ENCODE data around the gene TAC4.

The TAC4 gene

GRCh38 chr17:49848019-49848473 is at the start of gene TAC4:
TSS of gene TAC4 (minus strand) at chr17:49848069. CDS start at chr17:49848017, 52 bp downstream.
- DNase-seq: no peak

- DNase-seq: no peak
These were observed 49.0 kb upstream of the TAC4 start for GRCh38 chr17:49896860-49897259.

GRCh38 chr17:49896222-49896621 is 48.4 kb upstream of the TAC4 start:
- no peak for DNase-seq

GRCh38 chr17:49895812-49896211 is 47.9 kb upstream of the TAC4 start:
- DNase-seq: no peak

GRCh38 chr17:49894761-49895160 is 46.9 kb upstream of the TAC4 start:
- DNase-seq: no peak

GRCh38 chr17:49891694-49892389 is 44.0 kb upstream of the TAC4 start:
- no peak for DNase-seq

GRCh38 chr17:49891271-49891670 is 43.4 kb upstream of the TAC4 start:
- DNase-seq: no peak

GRCh38 chr17:49890852-49891251 is 43.0 kb upstream of the TAC4 start:
- no peak for DNase-seq

GRCh38 chr17:49890077-49890821 is 42.4 kb upstream of the TAC4 start:
- DNase-seq: no peak

GRCh38 chr17:49889500-49889899 is 41.6 kb upstream of the TAC4 start:
- DNase-seq: peak; percentile 78

GRCh38 chr17:49887744-49888360 is 40.0 kb upstream of the TAC4 start:
- DNase-seq: no peak

GRCh38 chr17:49887086-49887743 is 39.3 kb upstream of the TAC4 start:
- peak; percentile 100 for DNase-seq

- no peak for DNase-seq
These were observed 38.2 kb upstream of the TAC4 start for GRCh38 chr17:49886036-49886435.

GRCh38 chr17:49882434-49882833 is 34.6 kb upstream of the TAC4 start:
- DNase-seq: no peak

- peak; percentile 56 for DNase-seq
These were observed 33.2 kb upstream of the TAC4 start for GRCh38 chr17:49881054-49881402.

- DNase-seq: peak; percentile 99
These were observed 32.6 kb upstream of the TAC4 start for GRCh38 chr17:49880291-49881053.

GRCh38 chr17:49878931-49879904 is 31.3 kb upstream of the TAC4 start:
- DNase-seq: peak; percentile 85

- DNase-seq: no peak
These were observed 27.8 kb upstream of the TAC4 start for GRCh38 chr17:49875685-49876084.

- no peak for DNase-seq
These were observed 27.0 kb upstream of the TAC4 start for GRCh38 chr17:49874911-49875310.

GRCh38 chr17:49873926-49874325 is 26.1 kb upstream of the TAC4 start:
- peak; percentile 61 for DNase-seq

GRCh38 chr17:49873466-49873865 is 25.6 kb upstream of the TAC4 start:
- no peak for DNase-seq
